Measurements from ENCODE around the gene ZNF101.

The ZNF101 gene

DNA sequence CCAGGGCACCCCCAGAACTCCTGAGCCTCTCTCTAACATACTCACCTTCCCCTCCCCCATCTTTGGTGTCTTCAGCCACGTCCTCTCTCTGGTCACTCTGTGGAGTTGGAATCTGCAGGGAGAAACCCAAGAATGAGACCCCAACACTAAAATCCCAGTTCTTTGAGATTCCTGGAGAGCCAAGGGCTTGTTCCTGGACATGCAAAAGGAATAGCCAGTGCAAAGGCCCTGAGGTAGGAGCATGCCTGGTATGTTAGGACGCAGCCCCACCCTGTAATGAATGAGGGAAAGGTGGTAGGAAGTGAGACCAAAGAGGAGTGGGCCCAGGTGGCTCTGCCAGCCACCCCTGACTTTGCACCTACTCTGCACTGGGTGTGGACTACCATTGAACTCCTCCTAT, 38.2 kb upstream of the ZNF101 start:
- no peak overlapping the region for H3K27ac ChIP-seq (ENCODE audit: low read depth, low read length)
- peaks cover 16% of the 10 kb centered on the region; the same call in 1 of the 2 replicates for H3K4me1 ChIP-seq (ENCODE audit: control insufficient read depth, insufficient read depth, low read length)
- peaks cover 37% of the 10 kb centered on the region for H3K36me3 ChIP-seq (ENCODE audit: control insufficient read depth, insufficient read depth, low read length)
- no peaks in the 10 kb centered on the region for H3K27me3 ChIP-seq (ENCODE audit: control insufficient read depth, insufficient read depth, low read length)
- no peak overlapping the region for H3K9ac ChIP-seq (ENCODE audit: low read length)
- H3K4me3 ChIP-seq (ENCODE audit: low read depth, low read length): no peak overlapping the region
- H3K9me3 ChIP-seq (ENCODE audit: control insufficient read depth, insufficient read depth, low read depth, low read length): no peaks in the 10 kb centered on the region

DNA sequence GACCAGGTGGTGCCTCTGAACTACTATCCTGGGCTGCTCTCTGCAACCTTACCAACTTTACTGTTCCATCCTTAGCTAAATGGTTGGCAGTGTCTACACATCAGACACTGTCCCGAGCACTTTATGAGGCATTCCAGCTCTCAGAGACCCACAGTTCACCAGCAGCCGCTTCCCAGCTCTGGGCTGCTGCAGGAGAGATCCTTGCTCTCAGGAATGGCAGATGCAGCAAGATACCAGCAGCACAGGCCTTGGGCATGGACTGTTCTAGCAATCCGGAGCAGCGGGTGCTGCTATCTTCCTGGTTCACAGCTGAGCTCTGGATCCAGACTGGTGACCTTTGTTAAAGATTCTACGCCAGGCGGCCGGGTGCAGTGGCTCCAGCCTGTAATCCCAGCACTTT, 37.3 kb upstream of the ZNF101 start:
- Histone ChIP-seq H3K27me3 (ENCODE audit: control insufficient read depth, insufficient read depth, low read length) (no peaks in the 10 kb centered on the region), H3K9ac (ENCODE audit: low read length) (no peak overlapping the region), H3K9me3 (ENCODE audit: control insufficient read depth, insufficient read depth, low read depth, low read length) (no peaks in the 10 kb centered on the region), H3K27ac (ENCODE audit: low read depth, low read length) (no peak overlapping the region), H3K4me3 (ENCODE audit: low read depth, low read length) (no peak overlapping the region), H3K4me1 (ENCODE audit: control insufficient read depth, insufficient read depth, low read length) (peaks cover 12% of the 10 kb centered on the region; the same call in 1 of the 2 replicates), H3K36me3 (ENCODE audit: control insufficient read depth, insufficient read depth, low read length) (peaks cover 33% of the 10 kb centered on the region)

DNA sequence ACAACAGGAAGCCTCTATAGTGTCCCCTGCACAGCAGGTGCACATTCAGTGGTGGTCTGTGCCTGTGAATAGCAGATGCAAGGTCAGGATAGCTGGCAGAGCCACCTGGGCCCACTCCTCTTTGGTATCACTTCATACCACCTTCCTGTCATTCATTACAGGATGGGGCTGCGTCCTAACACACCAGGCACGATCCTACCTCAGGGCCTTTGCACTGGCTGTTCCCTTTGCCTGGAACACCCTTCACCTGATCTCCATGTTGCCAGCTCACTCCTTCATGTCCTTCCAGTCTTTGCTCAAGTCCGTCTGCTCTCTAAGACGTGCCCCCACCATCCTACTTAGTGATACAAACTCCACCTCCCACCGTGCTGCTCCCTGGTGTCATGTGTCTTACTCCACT, 36.0 kb upstream of the ZNF101 start:
- Histone ChIP-seq H3K4me1 (ENCODE audit: control insufficient read depth, insufficient read depth, low read length) (peaks cover 2% of the 10 kb centered on the region; the same call in 1 of the 2 replicates), H3K9ac (ENCODE audit: low read length) (no peak overlapping the region), H3K27me3 (ENCODE audit: control insufficient read depth, insufficient read depth, low read length) (no peaks in the 10 kb centered on the region), H3K4me3 (ENCODE audit: low read depth, low read length) (no peak overlapping the region), H3K36me3 (ENCODE audit: control insufficient read depth, insufficient read depth, low read length) (peaks cover 32% of the 10 kb centered on the region), H3K9me3 (ENCODE audit: control insufficient read depth, insufficient read depth, low read depth, low read length) (no peaks in the 10 kb centered on the region), H3K27ac (ENCODE audit: low read depth, low read length) (no peak overlapping the region)

DNA sequence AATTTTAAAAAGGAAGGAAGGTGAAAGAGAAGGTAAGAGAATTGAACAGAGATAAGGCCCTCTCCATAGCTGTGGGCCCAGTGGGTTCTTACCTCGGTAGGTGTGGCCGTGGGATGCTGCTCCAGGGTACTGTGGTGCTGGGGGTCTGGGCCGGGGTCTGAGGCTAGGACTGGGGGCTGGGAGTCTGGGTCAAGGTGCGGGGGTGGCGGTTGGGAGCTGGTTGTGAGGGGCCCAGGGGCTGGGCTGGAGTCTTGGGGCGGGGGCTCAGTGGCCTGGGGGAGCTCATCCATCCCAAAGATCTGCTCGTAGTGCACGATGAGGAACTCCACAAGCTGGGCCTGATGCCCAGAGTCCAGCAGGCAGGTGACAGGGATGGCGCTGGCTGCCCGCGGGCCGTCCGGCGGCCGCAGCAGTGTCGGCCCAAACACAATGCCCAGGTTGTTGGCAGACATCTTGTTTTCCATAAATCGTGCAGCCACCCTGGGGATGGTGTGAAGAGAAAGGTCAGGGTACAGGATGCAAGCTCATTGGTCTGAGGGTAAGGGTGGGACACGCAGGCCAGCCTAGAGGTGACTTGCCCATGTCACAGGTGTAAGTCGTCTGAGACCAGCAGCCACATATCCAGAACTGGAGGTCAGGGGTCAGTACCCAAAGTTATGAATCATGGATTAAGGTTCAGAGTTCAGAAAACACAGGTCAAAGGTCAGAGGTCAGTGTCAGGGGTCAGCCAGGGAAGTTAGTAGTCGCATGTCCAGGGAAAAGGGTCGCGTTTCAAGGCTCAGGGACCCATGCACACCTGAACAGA, 34.7 kb upstream of the ZNF101 start:
- H3K4me3 ChIP-seq (ENCODE audit: low read depth, low read length): no peak overlapping the region
- no peaks in the 10 kb centered on the region for H3K9me3 ChIP-seq (ENCODE audit: control insufficient read depth, insufficient read depth, low read depth, low read length)
- no peak overlapping the region for H3K9ac ChIP-seq (ENCODE audit: low read length)
- H3K27me3 ChIP-seq (ENCODE audit: control insufficient read depth, insufficient read depth, low read length): no peaks in the 10 kb centered on the region
- H3K36me3 ChIP-seq (ENCODE audit: control insufficient read depth, insufficient read depth, low read length): peaks cover 32% of the 10 kb centered on the region
- H3K27ac ChIP-seq (ENCODE audit: low read depth, low read length): no peak overlapping the region
- peaks cover 4% of the 10 kb centered on the region; the same call in 1 of the 2 replicates for H3K4me1 ChIP-seq (ENCODE audit: control insufficient read depth, insufficient read depth, low read length)

DNA sequence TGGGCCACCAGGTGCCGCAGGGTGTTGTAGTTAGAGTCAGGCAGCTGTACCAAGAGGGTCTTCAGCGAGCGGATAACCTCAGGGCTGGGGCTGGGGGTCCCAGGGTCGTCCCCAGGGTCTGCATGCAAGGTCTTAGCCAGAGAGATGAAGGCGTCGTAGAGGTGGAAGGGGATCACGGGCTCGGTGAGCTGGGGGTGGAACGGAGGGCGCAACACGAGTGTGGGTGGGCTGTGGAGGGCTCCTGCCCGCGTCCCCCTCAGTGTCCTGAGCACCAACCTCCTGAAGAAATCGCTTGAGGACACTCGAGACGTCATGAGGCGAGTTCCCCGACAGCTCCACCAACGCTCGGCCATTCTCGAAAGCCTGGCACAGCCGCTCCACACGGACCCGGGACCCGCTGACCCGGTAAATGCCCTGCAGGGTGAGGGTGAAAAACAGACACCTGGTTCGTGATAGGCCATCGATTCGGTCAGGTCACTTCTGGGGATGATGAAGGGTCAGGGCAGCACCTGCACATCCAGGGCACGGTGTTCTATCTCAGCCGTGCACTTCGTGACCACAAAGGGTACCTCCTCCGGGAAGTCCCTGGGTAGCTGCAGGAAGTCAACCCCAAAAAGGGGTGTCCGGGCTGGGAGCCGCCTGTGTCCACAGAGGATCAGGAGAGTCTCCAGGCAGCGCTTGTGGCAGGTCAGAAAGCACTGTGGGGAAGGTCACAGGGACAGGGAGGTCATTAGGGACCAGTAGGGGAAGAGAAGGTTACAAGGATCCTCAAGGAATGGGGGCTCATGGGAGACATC, 33.9 kb upstream of the ZNF101 start:
- H3K36me3 ChIP-seq (ENCODE audit: control insufficient read depth, insufficient read depth, low read length): peaks cover 33% of the 10 kb centered on the region
- H3K4me3 ChIP-seq (ENCODE audit: low read depth, low read length): no peak overlapping the region
- H3K9ac ChIP-seq (ENCODE audit: low read length): no peak overlapping the region
- no peaks in the 10 kb centered on the region for H3K27me3 ChIP-seq (ENCODE audit: control insufficient read depth, insufficient read depth, low read length)
- H3K4me1 ChIP-seq (ENCODE audit: control insufficient read depth, insufficient read depth, low read length): peaks cover 4% of the 10 kb centered on the region; the same call in 1 of the 2 replicates
- H3K27ac ChIP-seq (ENCODE audit: low read depth, low read length): no peak overlapping the region
- H3K9me3 ChIP-seq (ENCODE audit: control insufficient read depth, insufficient read depth, low read depth, low read length): no peaks in the 10 kb centered on the region

DNA sequence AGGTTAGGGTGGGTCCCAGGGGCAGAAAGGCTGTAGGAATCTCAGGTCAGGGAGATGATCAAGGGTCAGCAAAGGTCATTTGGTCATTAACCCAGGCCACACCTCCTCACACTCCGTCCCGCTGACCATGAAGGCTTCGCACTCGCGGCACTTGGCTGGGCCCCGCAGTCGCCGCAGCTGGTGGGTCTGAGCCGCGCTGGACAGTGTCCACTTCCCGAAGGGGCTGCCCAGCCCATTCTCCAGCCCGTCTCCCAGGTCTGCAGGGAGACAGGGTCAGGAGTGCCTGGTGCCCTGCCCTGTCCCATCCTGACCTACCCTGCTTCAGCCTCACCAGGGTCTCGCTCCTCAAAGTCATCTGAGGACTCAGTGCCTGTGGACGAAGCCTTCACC, 33.3 kb upstream of the ZNF101 start:
- peaks cover 4% of the 10 kb centered on the region; the same call in 1 of the 2 replicates for H3K4me1 ChIP-seq (ENCODE audit: control insufficient read depth, insufficient read depth, low read length)
- H3K27me3 ChIP-seq (ENCODE audit: control insufficient read depth, insufficient read depth, low read length): no peaks in the 10 kb centered on the region
- no peak overlapping the region for H3K27ac ChIP-seq (ENCODE audit: low read depth, low read length)
- no peaks in the 10 kb centered on the region for H3K9me3 ChIP-seq (ENCODE audit: control insufficient read depth, insufficient read depth, low read depth, low read length)
- no peak overlapping the region for H3K4me3 ChIP-seq (ENCODE audit: low read depth, low read length)
- H3K36me3 ChIP-seq (ENCODE audit: control insufficient read depth, insufficient read depth, low read length): peaks cover 37% of the 10 kb centered on the region
- H3K9ac ChIP-seq (ENCODE audit: low read length): no peak overlapping the region

DNA sequence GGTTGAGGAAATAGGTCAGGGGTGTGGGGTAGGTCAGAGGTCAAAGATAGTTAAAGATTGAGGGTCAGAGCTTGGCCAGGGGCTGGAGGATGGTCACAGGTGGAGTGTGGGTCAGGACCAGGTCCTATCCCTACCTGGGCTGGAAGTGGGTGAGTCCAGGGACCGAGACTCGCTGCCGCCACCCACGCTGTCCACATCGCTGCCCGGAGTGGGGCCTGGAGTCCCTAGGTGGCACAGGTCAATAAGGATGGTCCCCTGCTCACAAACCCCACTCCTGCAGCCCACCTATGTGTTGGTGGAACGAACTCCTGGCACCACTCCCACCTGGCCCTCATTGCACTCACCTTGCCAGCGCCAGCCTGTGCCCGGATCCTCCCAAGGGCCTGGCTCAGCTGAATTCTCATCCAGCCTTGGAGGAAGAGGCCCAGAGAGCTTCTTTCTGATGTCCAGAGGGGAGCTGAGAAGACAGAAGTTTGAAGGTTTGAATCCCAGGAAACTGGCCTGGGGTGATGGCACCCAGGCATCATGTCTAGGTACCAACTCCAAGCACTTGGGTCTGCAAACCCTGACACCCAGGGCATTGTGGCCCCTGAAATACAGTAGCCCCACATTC, 32.0 kb upstream of the ZNF101 start:
- Histone ChIP-seq H3K36me3 (ENCODE audit: control insufficient read depth, insufficient read depth, low read length) (peaks cover 32% of the 10 kb centered on the region), H3K27me3 (ENCODE audit: control insufficient read depth, insufficient read depth, low read length) (no peaks in the 10 kb centered on the region), H3K9ac (ENCODE audit: low read length) (no peak overlapping the region), H3K4me3 (ENCODE audit: low read depth, low read length) (peak overlapping the region; percentile 30; the same call in 1 of the 2 replicates), H3K27ac (ENCODE audit: low read depth, low read length) (no peak overlapping the region), H3K9me3 (ENCODE audit: control insufficient read depth, insufficient read depth, low read depth, low read length) (no peaks in the 10 kb centered on the region), H3K4me1 (ENCODE audit: control insufficient read depth, insufficient read depth, low read length) (peaks cover 4% of the 10 kb centered on the region; the same call in 1 of the 2 replicates)

DNA sequence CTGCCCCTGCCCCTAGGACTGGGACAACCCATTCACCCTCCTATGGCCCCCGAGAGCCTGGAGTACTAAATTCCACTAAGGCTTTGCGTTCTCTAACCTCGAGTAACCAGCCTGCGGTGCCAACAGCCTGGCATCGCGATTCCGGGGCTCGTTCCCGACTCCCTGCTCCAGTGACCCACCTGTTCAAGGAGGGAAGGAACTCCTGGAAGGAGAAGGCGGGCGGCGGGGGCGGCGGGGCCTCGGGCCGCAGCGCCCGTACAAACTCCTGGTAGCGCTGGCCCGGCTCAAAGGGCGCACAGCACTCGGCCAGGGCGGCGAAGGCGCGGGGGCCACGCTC, 31.5 kb upstream of the ZNF101 start:
- Histone ChIP-seq H3K4me3 (ENCODE audit: low read depth, low read length) (peak overlapping the region; percentile 30), H3K9ac (ENCODE audit: low read length) (no peak overlapping the region), H3K27ac (ENCODE audit: low read depth, low read length) (no peak overlapping the region), H3K4me1 (ENCODE audit: control insufficient read depth, insufficient read depth, low read length) (peaks cover 4% of the 10 kb centered on the region; the same call in 1 of the 2 replicates), H3K27me3 (ENCODE audit: control insufficient read depth, insufficient read depth, low read length) (no peaks in the 10 kb centered on the region), H3K9me3 (ENCODE audit: control insufficient read depth, insufficient read depth, low read depth, low read length) (no peaks in the 10 kb centered on the region), H3K36me3 (ENCODE audit: control insufficient read depth, insufficient read depth, low read length) (peaks cover 32% of the 10 kb centered on the region)

DNA sequence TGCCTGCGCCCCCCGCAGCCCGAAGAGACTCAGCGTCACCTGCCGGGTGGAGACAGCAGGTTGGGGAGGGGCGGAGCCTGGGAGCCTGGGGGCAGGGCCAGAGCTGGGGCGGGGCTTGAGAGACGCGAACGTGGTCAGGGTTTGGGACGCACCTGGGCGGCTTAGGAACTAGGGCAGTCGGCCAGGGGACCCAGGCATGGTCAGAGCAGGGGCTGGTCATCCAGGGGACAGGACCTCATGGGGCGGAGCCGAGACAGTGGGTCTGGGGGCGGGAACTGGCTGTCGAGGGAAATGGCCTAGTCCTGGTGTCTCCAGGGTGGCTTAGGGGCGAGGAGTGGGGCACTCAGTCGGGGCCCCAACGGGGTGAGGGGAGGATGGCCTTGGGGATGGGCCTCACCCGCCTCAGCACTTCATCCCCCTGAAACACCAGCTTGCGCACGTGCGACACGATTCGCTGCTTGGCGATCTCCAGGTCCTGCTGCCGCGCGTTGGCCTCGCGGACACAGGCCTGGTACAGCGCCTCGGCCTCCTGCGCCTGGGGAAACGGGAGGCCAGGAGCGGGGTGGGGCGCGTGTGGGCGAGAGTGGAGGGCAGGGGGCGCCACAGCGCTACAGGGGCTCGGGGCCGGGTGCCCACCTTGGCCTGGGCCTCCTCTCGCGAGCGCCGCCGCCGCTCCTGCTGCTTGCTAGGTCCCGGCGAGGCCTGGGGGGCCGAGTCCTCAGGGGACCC, 31.0 kb upstream of the ZNF101 start:
- Histone ChIP-seq H3K9ac (ENCODE audit: low read length) (no peak overlapping the region), H3K36me3 (ENCODE audit: control insufficient read depth, insufficient read depth, low read length) (peaks cover 32% of the 10 kb centered on the region), H3K4me1 (ENCODE audit: control insufficient read depth, insufficient read depth, low read length) (peaks cover 4% of the 10 kb centered on the region; the same call in 1 of the 2 replicates), H3K4me3 (ENCODE audit: low read depth, low read length) (peak overlapping the region; percentile 30), H3K27ac (ENCODE audit: low read depth, low read length) (no peak overlapping the region), H3K9me3 (ENCODE audit: control insufficient read depth, insufficient read depth, low read depth, low read length) (no peaks in the 10 kb centered on the region), H3K27me3 (ENCODE audit: control insufficient read depth, insufficient read depth, low read length) (no peaks in the 10 kb centered on the region)

DNA sequence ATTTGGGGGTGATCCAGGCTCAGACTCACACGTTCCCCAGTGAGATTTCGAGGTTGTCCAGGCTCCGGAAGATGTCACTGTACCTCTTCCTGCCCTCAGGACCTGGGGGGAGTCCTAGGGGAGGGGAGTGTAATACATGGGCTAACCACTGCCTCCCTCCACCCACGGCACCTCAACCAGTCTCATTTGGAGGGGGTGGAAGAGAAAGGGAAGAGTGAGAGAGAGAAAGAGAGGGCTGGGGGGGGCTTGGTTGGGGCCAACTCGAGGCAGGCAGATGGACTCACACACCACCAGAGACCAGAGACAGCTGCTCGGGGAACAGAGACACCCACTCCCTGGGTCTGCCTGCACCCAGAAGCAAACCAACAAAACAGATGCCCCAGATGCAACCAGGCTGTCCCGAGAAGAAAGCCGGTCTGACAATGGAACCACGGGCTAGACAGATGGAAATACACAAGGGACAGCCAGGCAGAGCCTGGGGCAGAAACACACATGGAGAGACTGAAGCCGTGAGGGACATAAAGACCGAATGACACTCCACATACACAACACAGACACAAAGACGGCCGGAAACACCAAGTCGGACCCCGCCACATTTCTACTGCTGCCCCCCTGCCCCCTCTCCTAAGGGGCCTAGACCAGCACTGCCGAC, 26.0 kb upstream of the ZNF101 start:
- H3K4me1 ChIP-seq (ENCODE audit: control insufficient read depth, insufficient read depth, low read length): peaks cover 2% of the 10 kb centered on the region; the same call in 1 of the 2 replicates
- H3K27me3 ChIP-seq (ENCODE audit: control insufficient read depth, insufficient read depth, low read length): no peaks in the 10 kb centered on the region
- H3K36me3 ChIP-seq (ENCODE audit: control insufficient read depth, insufficient read depth, low read length): peaks cover 41% of the 10 kb centered on the region
- H3K27ac ChIP-seq (ENCODE audit: low read depth, low read length): no peak overlapping the region
- H3K9me3 ChIP-seq (ENCODE audit: control insufficient read depth, insufficient read depth, low read depth, low read length): no peaks in the 10 kb centered on the region
- peak overlapping the region; percentile 65 for H3K9ac ChIP-seq (ENCODE audit: low read length)
- H3K4me3 ChIP-seq (ENCODE audit: low read depth, low read length): peak overlapping the region; percentile 90

Measured in HUES6 (cell line).